GM19043 (cell line): ENCODE data around the gene SGCD.

Experiments used
- ATAC-seq: cut with Tn5 transposase; IDR thresholded peaks from one replicate; pipeline ENCODE4 v1.9.1; 2021; ENCODE audit warnings: low read depth; ENCODE audit not compliant: unreplicated experiment

SGCD gene

DNA sequence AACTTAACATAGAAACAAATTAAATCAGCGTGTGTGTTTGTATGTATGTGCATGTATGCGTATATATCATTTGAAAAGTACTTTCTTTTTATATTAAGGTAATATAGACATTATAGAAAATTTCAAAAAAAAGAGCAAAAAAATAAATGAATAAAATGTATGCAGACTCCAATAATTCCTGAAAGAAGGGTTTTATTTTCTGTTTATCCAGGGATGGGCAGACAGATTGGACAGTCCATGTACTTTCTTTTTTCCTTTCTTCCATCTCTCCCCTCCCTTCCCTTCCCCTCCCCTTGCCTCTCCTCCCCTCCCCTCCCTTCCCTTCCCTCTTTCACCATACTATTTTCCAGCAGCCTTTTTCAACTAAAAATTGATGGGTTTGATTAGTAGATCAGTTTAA is 123.8 kb downstream of the SGCD start:
- no peak for ATAC-seq

- no peak for ATAC-seq
These were observed 124.5 kb downstream of the SGCD start for GRCh38 chr5:156451505-156451904.

DNA sequence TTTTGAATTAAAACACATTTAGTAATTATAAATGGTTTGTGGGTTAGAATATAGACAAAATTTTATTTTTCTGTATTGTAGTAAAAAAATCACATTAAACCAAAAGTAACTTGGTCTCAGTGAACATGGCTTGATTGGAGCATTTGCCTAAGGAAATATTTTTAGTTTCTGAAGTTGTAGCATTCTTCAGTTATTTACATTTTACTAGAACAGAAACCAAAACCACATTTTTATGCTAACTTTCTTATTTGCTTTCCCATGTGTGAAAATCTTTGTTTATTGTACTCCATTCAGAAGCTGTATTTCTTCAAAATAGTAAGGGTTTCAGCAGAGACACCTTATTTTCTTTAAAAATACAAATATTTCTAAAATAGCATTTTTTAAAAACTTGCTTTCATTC is 129.9 kb downstream of the SGCD start:
- no peak for ATAC-seq

DNA sequence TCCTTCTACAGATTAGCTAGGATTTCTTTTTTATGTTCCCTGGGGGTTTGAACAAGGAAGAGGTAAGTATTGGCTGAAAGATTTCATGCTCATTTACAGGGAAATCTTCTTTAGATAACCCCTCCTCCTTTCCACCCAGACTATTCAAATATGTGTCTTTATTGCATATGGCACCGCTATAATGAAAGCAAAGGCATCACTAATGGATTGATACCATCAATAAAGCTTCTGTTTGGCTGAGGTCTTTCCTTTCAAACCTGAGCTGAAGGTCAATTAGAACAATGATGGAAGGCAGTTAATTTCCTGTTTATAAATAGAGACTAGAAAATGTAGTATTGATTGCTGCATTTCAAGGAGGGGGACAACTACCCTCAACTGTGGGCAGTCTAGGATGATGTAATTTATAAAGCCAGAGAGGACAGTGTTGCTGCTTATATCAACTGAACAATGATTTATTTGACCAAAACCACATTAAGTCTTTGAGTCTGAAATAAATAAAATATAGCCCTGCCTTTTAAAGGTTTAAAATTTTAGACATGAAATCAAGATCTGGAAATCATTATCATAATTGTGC is 132.9 kb downstream of the SGCD start:
- ATAC-seq = no peak

- no peak for ATAC-seq
These were observed 133.5 kb downstream of the SGCD start for GRCh38 chr5:156460471-156460870.

DNA sequence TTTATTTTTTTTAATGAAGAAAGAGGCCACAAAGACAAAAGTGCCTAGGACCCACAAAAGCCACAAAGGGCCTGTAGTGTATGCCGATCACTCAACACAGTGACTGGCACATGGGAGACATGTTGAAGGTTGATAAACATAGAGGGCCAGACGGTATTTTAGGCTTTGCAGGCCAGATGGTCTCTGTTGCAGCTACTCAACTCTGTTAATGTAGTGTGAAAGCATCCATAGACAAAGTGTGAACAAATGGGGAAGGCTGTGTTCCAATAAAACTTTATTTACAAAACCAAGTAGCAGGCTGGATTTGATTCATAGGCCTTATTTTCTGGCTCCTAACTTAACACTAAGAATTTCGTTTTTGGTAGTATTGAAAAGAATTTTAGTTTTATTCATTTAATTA is 139.9 kb downstream of the SGCD start:
- no peak for ATAC-seq

DNA sequence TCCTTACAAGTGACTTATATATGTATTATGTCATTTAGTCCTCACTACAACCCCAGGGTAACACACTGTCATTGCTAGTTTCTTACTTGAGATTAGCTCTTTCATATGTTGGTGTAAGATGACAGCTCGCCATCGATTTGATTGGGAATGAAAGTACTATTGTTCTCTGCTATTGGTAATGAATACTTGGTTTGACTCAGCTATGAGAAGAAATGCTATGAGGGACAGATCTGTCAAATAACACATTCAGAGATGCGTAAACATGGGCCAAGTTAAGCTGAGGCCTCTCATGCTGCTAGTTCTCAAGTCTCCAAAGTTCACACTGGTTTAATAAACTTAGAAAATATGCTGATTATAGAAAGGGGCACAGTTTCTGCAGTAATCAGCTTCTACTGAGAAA is 142.7 kb downstream of the SGCD start:
- ATAC-seq = no peak

GRCh38 chr5:156471893-156472292 is 144.9 kb downstream of the SGCD start:
- ATAC-seq = no peak

GRCh38 chr5:156473269-156473908 is 146.4 kb downstream of the SGCD start:
- no peak for ATAC-seq

- ATAC-seq = no peak
These were observed 147.3 kb downstream of the SGCD start for GRCh38 chr5:156474251-156474650.

DNA sequence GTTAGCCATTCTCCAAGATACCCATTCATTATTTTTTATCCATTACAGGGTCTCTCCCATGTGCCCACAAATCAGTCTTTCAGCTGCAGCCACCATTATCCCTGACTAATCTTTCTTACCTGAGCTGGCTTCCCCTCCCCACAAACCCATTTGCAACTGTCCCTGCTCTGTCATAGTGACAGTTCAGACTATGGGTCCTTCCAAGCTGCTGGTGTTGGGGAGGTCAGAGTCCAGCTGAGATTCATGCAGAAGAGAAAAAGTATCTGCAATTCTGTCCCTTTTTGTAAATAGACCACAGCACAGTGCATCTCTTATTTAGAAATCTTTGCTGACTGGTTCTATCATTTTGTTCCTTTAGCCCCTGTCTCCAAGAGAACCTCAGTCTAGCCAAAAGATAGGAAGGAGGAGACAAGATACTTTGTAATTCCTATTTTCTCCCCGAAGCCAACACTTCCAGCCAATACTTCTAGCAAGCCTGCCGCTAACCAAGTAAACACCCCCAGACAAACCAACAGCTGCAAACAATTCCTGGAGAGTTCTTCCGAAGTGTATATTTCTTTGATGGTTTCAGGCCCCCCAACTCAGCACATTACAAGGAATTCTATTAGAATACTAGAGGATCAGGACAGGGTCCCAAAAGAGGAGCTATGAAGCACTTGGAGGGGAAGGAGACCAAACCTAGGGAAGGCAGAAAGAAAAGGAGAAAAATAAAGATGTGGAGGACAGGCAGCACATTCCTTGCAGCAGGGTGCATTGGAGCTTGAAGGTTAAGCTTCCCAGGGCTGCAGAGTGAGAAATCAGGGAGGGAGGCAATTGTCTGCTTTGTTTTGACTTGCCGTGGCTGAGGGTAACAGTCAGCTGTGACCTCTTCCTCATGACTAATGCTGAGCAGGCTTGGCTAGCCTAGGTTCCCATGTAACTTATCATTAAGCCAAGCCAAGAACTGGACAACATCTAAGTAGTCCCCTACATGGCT is 148.5 kb downstream of the SGCD start:
- ATAC-seq = no peak

DNA sequence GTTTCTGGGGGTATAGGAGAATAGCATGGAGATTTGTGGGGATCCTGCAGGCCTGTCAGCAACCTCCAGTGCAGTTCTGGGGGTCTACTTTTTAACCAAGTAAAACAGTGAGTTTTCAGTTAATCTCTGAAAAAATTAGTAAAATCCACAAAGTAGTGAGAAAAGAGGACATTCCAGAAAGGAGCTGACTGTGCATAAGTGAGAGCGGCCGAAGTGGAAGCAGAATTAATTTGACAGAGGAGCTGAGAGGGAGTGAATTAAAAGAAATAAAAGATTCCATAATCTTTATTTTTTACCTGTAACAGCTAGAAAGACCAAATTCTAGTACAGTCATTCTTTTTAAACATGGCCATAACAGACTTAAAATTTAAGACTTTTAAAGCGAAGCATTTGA is 149.2 kb downstream of the SGCD start:
- no peak for ATAC-seq

DNA sequence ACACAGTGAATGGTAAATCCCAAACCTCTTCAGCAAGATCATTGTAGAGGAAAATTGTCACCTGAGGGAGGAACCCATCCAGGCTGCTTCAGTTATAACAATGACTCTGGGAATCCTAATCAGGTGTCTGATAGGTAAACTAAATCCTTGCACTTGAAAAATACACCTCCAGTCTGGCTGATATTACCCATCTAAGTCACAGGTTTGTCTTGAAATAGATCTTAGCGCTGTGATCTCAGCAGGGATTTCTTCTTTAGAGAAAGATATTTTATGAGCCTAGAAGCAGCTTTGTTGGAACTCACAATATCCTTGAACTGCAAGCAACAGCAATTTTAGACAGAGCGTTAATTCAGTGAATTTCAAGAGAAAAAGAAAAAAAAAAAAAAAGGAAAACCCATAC is 149.7 kb downstream of the SGCD start:
- ATAC-seq = no peak

- ATAC-seq = no peak
These were observed 150.2 kb downstream of the SGCD start for GRCh38 chr5:156477196-156477595.

DNA sequence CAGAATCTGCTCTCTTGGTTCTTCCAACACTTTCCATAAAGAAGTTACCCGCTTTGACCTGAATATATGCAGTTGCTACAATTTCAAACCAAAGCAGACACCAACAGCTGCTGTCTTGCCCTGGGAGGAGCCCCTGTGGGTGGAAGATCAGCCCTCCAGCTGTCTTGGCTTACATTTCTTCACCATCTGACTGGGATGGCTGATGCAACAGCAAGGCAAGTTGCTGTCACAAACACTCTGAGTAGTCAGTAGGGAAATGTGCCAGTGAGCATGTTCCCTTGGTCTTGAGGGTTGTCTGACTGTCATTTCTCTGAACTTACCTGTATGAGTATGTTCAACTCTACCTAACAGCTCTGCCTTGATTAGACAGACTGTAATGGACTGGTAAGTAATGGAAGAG is 152.9 kb downstream of the SGCD start:
- ATAC-seq = no peak

GRCh38 chr5:156481741-156482140 is 154.8 kb downstream of the SGCD start:
- ATAC-seq = no peak

- ATAC-seq = no peak
These were observed 155.9 kb downstream of the SGCD start for GRCh38 chr5:156482818-156483217.

DNA sequence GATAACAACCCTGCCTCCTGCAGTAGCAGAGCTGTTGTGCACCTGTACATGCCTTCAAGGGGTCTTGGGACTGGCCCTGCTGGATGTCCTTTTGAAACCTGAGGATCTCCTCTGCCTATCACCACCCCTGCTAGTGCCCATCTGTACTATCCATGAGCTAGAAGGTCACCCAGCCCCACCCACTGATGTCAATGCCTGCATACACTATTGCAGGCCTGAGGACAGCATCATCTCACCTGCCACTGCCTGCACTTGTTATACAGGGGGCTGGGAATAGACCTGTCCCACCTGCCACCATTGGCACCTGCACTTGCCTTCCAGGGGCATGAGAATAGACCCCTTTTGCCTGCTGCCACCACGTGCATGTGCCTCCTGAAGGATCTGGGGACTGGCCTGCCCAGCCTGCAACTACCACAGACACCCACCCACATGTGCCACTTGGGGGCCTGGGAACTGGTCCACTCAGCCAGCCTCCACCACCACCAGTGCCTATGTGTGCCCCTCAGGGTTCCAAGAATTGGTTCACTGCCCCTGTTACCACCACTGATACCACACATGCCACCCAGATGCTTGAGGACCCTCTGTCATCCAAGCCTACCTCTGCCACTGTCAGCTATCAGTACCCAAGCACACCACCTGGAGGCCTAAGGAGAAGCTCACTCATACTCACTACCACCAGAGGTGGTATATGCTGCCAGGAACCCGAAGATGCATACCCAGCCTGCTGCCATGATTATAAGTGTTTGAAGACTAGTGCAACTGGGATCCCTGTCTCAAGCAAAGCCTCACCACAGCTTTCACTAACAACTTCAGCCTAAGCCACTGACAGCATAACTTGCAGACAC is 159.7 kb downstream of the SGCD start:
- ATAC-seq = no peak

DNA sequence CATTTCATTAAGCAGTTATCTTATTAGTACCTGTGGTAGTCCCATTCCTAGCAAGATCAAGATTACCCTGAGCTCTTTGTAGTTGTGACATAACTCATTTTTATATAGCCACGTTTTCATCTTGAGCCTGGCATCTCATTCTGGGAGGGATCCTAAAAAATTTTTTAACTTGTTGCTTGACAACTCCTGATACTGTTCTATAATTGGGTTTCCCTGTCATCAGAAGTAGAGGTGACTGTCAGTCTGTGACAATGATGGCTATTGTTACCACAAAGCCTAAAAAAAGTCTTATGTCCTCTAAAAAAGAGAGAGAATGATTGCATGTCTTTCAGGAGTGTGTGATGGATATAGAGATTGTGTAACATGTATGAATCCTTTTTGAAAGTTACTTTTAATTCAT is 164.8 kb downstream of the SGCD start:
- no peak for ATAC-seq

GRCh38 chr5:156496291-156496690 is 169.3 kb downstream of the SGCD start:
- ATAC-seq = no peak

GRCh38 chr5:156497804-156498208 is 170.8 kb downstream of the SGCD start:
- ATAC-seq = no peak
